Vagina (tissue), 2 donors: Measurements from ENCODE around the gene KRT86.

Source experiments
- POLR2A ChIP-seq, 2 donors: fragments of 450-650 bp; IDR thresholded peaks; one replicate each; pipeline ENCODE4 v1.6.1; 2017; ENCODE audit warnings: antibody characterized with exemption in 2 of 2, mild to moderate bottlenecking in 2 of 2, moderate library complexity in 2 of 2
- POLR2AphosphoS5 ChIP-seq, 2 donors: sonication (generic); formaldehyde crosslinking; IDR thresholded peaks; one replicate each; pipeline ENCODE4 v1.9.0; 2017; ENCODE audit warnings: antibody characterized with exemption in 2 of 2, mild to moderate bottlenecking in 2 of 2, low read depth in 1 of 2; ENCODE audit not compliant: insufficient read depth in 1 of 2
- TF ChIP-seq, protein P1 (sequence below), 3 experiments: fragments of 450-650 bp in 2 of 3; fragments of 200-600 bp in 1 of 3; sonication (generic) in 1 of 3; IDR thresholded peaks; one replicate each; pipeline ENCODE4 v1.5.1; 2017 to 2019; ENCODE audit warnings: antibody characterized with exemption in 3 of 3, mild to moderate bottlenecking in 2 of 3, moderate library complexity in 2 of 3

DNA sequence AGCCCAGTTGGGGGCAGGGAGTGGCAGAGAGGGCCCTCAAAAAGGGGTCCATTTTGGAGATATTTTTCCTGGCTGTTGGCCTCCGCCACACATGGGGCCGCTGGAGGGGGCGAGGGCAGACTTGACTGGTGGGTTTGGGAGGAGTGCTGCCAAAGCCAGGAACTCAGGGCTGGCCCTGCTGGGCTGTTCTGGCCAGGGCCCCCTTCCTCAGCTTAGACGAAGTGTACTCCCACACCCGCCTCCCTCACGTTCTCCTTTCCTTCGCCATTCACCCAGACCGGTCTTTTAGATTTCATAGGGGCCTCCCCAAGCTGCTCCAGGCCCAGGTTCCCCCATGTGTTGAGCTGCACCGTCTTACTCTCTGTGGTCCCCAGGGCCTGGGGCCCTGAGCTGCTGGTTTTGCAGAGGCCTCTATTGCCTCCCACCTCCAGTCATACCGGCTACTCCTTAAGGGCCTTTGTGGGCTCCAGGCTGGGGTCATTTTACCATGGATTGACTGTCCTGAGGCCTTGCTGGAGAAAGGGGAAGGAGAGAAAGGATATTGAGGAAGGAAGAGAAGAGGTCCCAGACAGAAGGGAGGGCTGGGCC is 40.1 kb upstream of the KRT86 start:
- TF ChIP-seq, protein P1, sequence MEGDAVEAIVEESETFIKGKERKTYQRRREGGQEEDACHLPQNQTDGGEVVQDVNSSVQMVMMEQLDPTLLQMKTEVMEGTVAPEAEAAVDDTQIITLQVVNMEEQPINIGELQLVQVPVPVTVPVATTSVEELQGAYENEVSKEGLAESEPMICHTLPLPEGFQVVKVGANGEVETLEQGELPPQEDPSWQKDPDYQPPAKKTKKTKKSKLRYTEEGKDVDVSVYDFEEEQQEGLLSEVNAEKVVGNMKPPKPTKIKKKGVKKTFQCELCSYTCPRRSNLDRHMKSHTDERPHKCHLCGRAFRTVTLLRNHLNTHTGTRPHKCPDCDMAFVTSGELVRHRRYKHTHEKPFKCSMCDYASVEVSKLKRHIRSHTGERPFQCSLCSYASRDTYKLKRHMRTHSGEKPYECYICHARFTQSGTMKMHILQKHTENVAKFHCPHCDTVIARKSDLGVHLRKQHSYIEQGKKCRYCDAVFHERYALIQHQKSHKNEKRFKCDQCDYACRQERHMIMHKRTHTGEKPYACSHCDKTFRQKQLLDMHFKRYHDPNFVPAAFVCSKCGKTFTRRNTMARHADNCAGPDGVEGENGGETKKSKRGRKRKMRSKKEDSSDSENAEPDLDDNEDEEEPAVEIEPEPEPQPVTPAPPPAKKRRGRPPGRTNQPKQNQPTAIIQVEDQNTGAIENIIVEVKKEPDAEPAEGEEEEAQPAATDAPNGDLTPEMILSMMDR (IDR thresholded peaks at IDR 0.05), result no peak
- TF ChIP-seq POLR2A (IDR thresholded peaks at IDR 0.05), result no peak
- TF ChIP-seq POLR2AphosphoS5 (IDR thresholded peaks at IDR 0.05; ENCODE audit: insufficient read depth in 1 of 2, low read depth in 1 of 2), result no peak
